ENCODE measurements around the gene OLR1. TPM values are rescaled to one million over a fixed set of nuclear protein-coding genes. Genes with fewer than 3 reads are reported as not detected.
"Not testable (repeated sequence)": the region's sequence is repeated elsewhere in the genome, so short reads cannot be mapped to it uniquely, and the experiment has no call there.

OLR1 gene
- total RNA-seq, 1 donor from 2014 or later: not detected

GRCh38 chr12:10196210-10196609 is 24.3 kb upstream of the OLR1 start:
- Mint-ChIP-seq H3K27ac (ENCODE audit: unreplicated experiment) (no peak overlapping the region), H3K9me3 (no peaks in the 10 kb centered on the region), H3K36me3 (ENCODE audit: low read depth) (no peaks in the 10 kb centered on the region), H3K27me3 (ENCODE audit: low read depth) (peaks cover 5% of the 10 kb centered on the region), H3K4me3 (no peak overlapping the region), H3K4me1 (no peaks in the 10 kb centered on the region)
- no peak for TF ChIP-seq CTCF (conservative IDR thresholded peaks at IDR 0.05)
- DNase-seq (ENCODE audit: low read depth, low spot score): no peak

- H3K27ac Mint-ChIP-seq (ENCODE audit: unreplicated experiment): no peak overlapping the region
- no peak overlapping the region for H3K4me3 Mint-ChIP-seq
- DNase-seq (ENCODE audit: low read depth, low spot score): no peak
- no peaks in the 10 kb centered on the region for H3K9me3 Mint-ChIP-seq
- H3K27me3 Mint-ChIP-seq (ENCODE audit: low read depth): peaks cover 5% of the 10 kb centered on the region
- H3K4me1 Mint-ChIP-seq: peaks cover 4% of the 10 kb centered on the region
- no peaks in the 10 kb centered on the region for H3K36me3 Mint-ChIP-seq (ENCODE audit: low read depth)
- TF ChIP-seq CTCF (conservative IDR thresholded peaks at IDR 0.05): no peak
Measured at GRCh38 chr12:10194160-10194670, 22.3 kb upstream of the OLR1 start.

- H3K27me3 Mint-ChIP-seq (ENCODE audit: low read depth): peaks cover 5% of the 10 kb centered on the region
- TF ChIP-seq CTCF (conservative IDR thresholded peaks at IDR 0.05): no peak
- no peaks in the 10 kb centered on the region for H3K36me3 Mint-ChIP-seq (ENCODE audit: low read depth)
- H3K27ac Mint-ChIP-seq (ENCODE audit: unreplicated experiment): no peak overlapping the region
- DNase-seq (ENCODE audit: low read depth, low spot score): no peak
- H3K9me3 Mint-ChIP-seq: no peaks in the 10 kb centered on the region
- H3K4me1 Mint-ChIP-seq: peaks cover 4% of the 10 kb centered on the region
- no peak overlapping the region for H3K4me3 Mint-ChIP-seq
Measured at GRCh38 chr12:10191865-10192264, 19.9 kb upstream of the OLR1 start.

- TF ChIP-seq CTCF (conservative IDR thresholded peaks at IDR 0.05): peak; percentile 85
- Mint-ChIP-seq H3K27ac (ENCODE audit: unreplicated experiment) (no peak overlapping the region), H3K4me1 (peaks cover 4% of the 10 kb centered on the region), H3K36me3 (ENCODE audit: low read depth) (no peaks in the 10 kb centered on the region), H3K9me3 (no peaks in the 10 kb centered on the region), H3K27me3 (ENCODE audit: low read depth) (peaks cover 5% of the 10 kb centered on the region), H3K4me3 (no peak overlapping the region)
- peak; percentile 22 for DNase-seq (ENCODE audit: low read depth, low spot score)
Measured at GRCh38 chr12:10190558-10191388, 18.8 kb upstream of the OLR1 start.

- peaks cover 5% of the 10 kb centered on the region for H3K27me3 Mint-ChIP-seq (ENCODE audit: low read depth)
- H3K4me3 Mint-ChIP-seq: no peak overlapping the region
- DNase-seq (ENCODE audit: low read depth, low spot score): no peak
- no peak overlapping the region for H3K27ac Mint-ChIP-seq (ENCODE audit: unreplicated experiment)
- H3K36me3 Mint-ChIP-seq (ENCODE audit: low read depth): no peaks in the 10 kb centered on the region
- H3K9me3 Mint-ChIP-seq: no peaks in the 10 kb centered on the region
- peaks cover 4% of the 10 kb centered on the region for H3K4me1 Mint-ChIP-seq
- no peak for TF ChIP-seq CTCF (conservative IDR thresholded peaks at IDR 0.05)
Measured at GRCh38 chr12:10189653-10190052, 17.7 kb upstream of the OLR1 start.

- not testable (repeated sequence) for H3K27ac Mint-ChIP-seq (ENCODE audit: unreplicated experiment); H3K4me3 Mint-ChIP-seq; H3K9me3 Mint-ChIP-seq; H3K36me3 Mint-ChIP-seq (ENCODE audit: low read depth); H3K4me1 Mint-ChIP-seq; DNase-seq (ENCODE audit: low read depth, low spot score); H3K27me3 Mint-ChIP-seq (ENCODE audit: low read depth)
Measured at GRCh38 chr12:10186958-10187357, 15.0 kb upstream of the OLR1 start.

Data from neural crest cell (in vitro differentiated cells).